GM23338 (cell line): ENCODE data around the gene TEAD2.

Source experiments
- CREB1 ChIP-seq: fragments of 250-450 bp; sonication (Bioruptor Pico); IDR thresholded peaks from 2 replicates; pipeline ENCODE4 v1.5.0; 2020; ENCODE audit warnings: low read depth, mild to moderate bottlenecking, moderate library complexity
- EZH2 ChIP-seq: fragments of 200-600 bp; sonication (generic); IDR thresholded peaks from one replicate; pipeline ENCODE4 v1.8.0; 2017; ENCODE audit warnings: antibody characterized with exemption, mild to moderate bottlenecking, low read depth; ENCODE audit not compliant: unreplicated experiment
- EZH2phosphoT487 ChIP-seq: fragments of 200-600 bp; sonication (generic); IDR thresholded peaks from one replicate; pipeline ENCODE4 v1.8.1; 2018; ENCODE audit warnings: antibody characterized with exemption; ENCODE audit not compliant: unreplicated experiment
- JUNB ChIP-seq: IDR thresholded peaks from one replicate; pipeline ENCODE4 v1.6.1; 2016; ENCODE audit warnings: antibody characterized with exemption; ENCODE audit not compliant: unreplicated experiment
- NANOG ChIP-seq: IDR thresholded peaks from 2 replicates; pipeline ENCODE4 v1.6.1; 2016; ENCODE audit warnings: antibody characterized with exemption, borderline replicate concordance
- POLR2AphosphoS5 ChIP-seq: IDR thresholded peaks from 2 replicates; pipeline ENCODE4 v1.6.1; 2016; ENCODE audit warnings: antibody characterized with exemption, low read depth
- ZNF114 ChIP-seq: fragments of 250-450 bp; sonication (Bioruptor Pico); IDR thresholded peaks from 2 replicates; pipeline ENCODE4 v1.5.0; 2020; ENCODE audit warnings: mild to moderate bottlenecking, moderate library complexity
- ZNF331 ChIP-seq: fragments of 250-450 bp; sonication (Bioruptor Pico); IDR thresholded peaks from 2 replicates; pipeline ENCODE4 v1.5.0; 2020; ENCODE audit warnings: low read depth, mild to moderate bottlenecking, moderate library complexity
- TF ChIP-seq, protein P1 (sequence below), 2 experiments: fragments of 200-600 bp in 1 of 2; sonication (generic) in 1 of 2; conservative IDR thresholded peaks; 2 replicates each; pipeline versions ENCODE4 v1.5.1 to v1.6.1; 2016 to 2017; ENCODE audit warnings: antibody characterized with exemption in 2 of 2, low read depth in 2 of 2, mild to moderate bottlenecking in 2 of 2, moderate library complexity in 1 of 2
- TF ChIP-seq, protein P2 (sequence below): IDR thresholded peaks from 2 replicates; pipeline ENCODE4 v1.6.1; 2016; ENCODE audit warnings: antibody characterized with exemption
- TF ChIP-seq, protein P3 (sequence below): IDR thresholded peaks from one replicate; pipeline ENCODE4 v1.6.1; 2018; ENCODE audit warnings: antibody characterized with exemption; ENCODE audit not compliant: unreplicated experiment
- TF ChIP-seq, protein P4 (sequence below): fragments of 250-450 bp; sonication (Bioruptor Pico); IDR thresholded peaks from 2 replicates; pipeline ENCODE4 v1.5.0; 2020; ENCODE audit warnings: mild to moderate bottlenecking, moderate library complexity

DNA sequence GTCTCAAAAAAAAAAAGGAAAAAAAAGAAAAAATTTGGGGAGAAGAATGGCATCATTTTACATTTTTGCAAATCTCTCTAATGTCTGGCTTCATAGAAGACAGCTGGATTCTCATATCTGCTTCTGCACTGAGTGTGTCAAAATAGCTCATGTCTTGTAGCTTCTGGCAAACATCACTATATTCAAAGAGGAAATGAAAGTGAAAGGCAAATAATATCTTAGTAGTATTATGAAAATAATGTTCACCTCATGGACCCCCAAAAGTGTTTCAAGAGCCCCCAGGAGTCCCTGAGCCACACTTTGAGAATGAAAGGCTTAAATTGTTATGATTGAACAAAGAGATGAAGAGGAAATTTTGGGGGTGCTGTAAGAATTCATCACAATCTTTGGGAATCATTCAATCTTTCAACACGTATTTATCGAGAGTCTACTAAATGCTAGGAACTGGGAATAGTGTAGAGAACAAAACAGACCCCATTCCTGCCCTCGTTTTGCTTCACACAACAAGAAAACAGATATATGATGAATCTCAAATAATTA, 36.0 kb downstream of the TEAD2 start:
- TF ChIP-seq, protein P1, sequence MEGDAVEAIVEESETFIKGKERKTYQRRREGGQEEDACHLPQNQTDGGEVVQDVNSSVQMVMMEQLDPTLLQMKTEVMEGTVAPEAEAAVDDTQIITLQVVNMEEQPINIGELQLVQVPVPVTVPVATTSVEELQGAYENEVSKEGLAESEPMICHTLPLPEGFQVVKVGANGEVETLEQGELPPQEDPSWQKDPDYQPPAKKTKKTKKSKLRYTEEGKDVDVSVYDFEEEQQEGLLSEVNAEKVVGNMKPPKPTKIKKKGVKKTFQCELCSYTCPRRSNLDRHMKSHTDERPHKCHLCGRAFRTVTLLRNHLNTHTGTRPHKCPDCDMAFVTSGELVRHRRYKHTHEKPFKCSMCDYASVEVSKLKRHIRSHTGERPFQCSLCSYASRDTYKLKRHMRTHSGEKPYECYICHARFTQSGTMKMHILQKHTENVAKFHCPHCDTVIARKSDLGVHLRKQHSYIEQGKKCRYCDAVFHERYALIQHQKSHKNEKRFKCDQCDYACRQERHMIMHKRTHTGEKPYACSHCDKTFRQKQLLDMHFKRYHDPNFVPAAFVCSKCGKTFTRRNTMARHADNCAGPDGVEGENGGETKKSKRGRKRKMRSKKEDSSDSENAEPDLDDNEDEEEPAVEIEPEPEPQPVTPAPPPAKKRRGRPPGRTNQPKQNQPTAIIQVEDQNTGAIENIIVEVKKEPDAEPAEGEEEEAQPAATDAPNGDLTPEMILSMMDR (conservative IDR thresholded peaks at IDR 0.05; ENCODE audit: low read depth in 2 of 2), result no peak
- TF ChIP-seq CREB1 (CRISPR knock-in tag) (no peak), EZH2 (no peak), POLR2AphosphoS5 (no peak), EZH2phosphoT487 (no peak), JUNB (no peak), ZNF331 (no peak), NANOG (no peak), ZNF114 (no peak)
- TF ChIP-seq, protein P2, sequence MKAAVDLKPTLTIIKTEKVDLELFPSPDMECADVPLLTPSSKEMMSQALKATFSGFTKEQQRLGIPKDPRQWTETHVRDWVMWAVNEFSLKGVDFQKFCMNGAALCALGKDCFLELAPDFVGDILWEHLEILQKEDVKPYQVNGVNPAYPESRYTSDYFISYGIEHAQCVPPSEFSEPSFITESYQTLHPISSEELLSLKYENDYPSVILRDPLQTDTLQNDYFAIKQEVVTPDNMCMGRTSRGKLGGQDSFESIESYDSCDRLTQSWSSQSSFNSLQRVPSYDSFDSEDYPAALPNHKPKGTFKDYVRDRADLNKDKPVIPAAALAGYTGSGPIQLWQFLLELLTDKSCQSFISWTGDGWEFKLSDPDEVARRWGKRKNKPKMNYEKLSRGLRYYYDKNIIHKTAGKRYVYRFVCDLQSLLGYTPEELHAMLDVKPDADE, result no peak
- TF ChIP-seq, protein P3, sequence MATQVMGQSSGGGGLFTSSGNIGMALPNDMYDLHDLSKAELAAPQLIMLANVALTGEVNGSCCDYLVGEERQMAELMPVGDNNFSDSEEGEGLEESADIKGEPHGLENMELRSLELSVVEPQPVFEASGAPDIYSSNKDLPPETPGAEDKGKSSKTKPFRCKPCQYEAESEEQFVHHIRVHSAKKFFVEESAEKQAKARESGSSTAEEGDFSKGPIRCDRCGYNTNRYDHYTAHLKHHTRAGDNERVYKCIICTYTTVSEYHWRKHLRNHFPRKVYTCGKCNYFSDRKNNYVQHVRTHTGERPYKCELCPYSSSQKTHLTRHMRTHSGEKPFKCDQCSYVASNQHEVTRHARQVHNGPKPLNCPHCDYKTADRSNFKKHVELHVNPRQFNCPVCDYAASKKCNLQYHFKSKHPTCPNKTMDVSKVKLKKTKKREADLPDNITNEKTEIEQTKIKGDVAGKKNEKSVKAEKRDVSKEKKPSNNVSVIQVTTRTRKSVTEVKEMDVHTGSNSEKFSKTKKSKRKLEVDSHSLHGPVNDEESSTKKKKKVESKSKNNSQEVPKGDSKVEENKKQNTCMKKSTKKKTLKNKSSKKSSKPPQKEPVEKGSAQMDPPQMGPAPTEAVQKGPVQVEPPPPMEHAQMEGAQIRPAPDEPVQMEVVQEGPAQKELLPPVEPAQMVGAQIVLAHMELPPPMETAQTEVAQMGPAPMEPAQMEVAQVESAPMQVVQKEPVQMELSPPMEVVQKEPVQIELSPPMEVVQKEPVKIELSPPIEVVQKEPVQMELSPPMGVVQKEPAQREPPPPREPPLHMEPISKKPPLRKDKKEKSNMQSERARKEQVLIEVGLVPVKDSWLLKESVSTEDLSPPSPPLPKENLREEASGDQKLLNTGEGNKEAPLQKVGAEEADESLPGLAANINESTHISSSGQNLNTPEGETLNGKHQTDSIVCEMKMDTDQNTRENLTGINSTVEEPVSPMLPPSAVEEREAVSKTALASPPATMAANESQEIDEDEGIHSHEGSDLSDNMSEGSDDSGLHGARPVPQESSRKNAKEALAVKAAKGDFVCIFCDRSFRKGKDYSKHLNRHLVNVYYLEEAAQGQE, result no peak
- TF ChIP-seq, protein P4, sequence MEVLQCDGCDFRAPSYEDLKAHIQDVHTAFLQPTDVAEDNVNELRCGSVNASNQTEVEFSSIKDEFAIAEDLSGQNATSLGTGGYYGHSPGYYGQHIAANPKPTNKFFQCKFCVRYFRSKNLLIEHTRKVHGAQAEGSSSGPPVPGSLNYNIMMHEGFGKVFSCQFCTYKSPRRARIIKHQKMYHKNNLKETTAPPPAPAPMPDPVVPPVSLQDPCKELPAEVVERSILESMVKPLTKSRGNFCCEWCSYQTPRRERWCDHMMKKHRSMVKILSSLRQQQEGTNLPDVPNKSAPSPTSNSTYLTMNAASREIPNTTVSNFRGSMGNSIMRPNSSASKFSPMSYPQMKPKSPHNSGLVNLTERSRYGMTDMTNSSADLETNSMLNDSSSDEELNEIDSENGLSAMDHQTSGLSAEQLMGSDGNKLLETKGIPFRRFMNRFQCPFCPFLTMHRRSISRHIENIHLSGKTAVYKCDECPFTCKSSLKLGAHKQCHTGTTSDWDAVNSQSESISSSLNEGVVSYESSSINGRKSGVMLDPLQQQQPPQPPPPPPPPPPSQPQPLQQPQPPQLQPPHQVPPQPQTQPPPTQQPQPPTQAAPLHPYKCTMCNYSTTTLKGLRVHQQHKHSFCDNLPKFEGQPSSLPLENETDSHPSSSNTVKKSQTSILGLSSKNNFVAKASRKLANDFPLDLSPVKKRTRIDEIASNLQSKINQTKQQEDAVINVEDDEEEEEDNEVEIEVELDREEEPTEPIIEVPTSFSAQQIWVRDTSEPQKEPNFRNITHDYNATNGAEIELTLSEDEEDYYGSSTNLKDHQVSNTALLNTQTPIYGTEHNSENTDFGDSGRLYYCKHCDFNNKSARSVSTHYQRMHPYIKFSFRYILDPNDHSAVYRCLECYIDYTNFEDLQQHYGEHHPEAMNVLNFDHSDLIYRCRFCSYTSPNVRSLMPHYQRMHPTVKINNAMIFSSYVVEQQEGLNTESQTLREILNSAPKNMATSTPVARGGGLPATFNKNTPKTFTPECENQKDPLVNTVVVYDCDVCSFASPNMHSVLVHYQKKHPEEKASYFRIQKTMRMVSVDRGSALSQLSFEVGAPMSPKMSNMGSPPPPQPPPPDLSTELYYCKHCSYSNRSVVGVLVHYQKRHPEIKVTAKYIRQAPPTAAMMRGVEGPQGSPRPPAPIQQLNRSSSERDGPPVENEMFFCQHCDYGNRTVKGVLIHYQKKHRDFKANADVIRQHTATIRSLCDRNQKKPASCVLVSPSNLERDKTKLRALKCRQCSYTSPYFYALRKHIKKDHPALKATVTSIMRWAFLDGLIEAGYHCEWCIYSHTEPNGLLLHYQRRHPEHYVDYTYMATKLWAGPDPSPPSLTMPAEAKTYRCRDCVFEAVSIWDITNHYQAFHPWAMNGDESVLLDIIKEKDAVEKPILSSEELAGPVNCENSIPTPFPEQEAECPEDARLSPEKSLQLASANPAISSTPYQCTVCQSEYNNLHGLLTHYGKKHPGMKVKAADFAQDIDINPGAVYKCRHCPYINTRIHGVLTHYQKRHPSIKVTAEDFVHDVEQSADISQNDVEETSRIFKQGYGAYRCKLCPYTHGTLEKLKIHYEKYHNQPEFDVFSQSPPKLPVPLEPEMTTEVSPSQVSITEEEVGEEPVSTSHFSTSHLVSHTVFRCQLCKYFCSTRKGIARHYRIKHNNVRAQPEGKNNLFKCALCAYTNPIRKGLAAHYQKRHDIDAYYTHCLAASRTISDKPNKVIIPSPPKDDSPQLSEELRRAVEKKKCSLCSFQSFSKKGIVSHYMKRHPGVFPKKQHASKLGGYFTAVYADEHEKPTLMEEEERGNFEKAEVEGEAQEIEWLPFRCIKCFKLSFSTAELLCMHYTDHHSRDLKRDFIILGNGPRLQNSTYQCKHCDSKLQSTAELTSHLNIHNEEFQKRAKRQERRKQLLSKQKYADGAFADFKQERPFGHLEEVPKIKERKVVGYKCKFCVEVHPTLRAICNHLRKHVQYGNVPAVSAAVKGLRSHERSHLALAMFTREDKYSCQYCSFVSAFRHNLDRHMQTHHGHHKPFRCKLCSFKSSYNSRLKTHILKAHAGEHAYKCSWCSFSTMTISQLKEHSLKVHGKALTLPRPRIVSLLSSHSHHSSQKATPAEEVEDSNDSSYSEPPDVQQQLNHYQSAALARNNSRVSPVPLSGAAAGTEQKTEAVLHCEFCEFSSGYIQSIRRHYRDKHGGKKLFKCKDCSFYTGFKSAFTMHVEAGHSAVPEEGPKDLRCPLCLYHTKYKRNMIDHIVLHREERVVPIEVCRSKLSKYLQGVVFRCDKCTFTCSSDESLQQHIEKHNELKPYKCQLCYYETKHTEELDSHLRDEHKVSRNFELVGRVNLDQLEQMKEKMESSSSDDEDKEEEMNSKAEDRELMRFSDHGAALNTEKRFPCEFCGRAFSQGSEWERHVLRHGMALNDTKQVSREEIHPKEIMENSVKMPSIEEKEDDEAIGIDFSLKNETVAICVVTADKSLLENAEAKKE (CRISPR knock-in tag), result no peak
